Right ventricle myocardium inferior (tissue), 1 donor: ENCODE results near the gene CALCOCO2. TPM values are rescaled to one million over a fixed set of nuclear protein-coding genes. Genes with fewer than 3 reads are reported as not detected.
"Not testable (repeated sequence)": the region's sequence is repeated elsewhere in the genome, so short reads cannot be mapped to it uniquely, and the experiment has no call there.

Experiments used
- ATAC-seq: fragments of 200-7000 bp; cut with Tn5 transposase; one replicate; pipeline ENCODE4 v1.9.1; 2020; ENCODE audit warnings: mild to moderate bottlenecking, moderate library complexity
- DNase-seq: peaks from one replicate; pipeline ENCODE4 v3.0.0; 2021; ENCODE audit errors: missing footprints
- intact Hi-C: fragments of 100-400 bp; cut with DNase I; formaldehyde crosslinking; loops from one replicate; pipeline ENCODE4 v1.11.0; 2022
- total RNA-seq: library from RNA; stranded (reverse); fragmentation: NEBNext Ultra II Directional; extraction: Animal tissue kit (Norgen Biotek cat#: 25700); gene quantifications from one replicate; pipeline ENCODE4 v1.2.1, GENCODE V29; 2021
- donor health status: DM: no; HTN: yes; CAD: no; lungs with severe emphysema.

The CALCOCO2 gene
- total RNA-seq, 1 donor from 2014 or later: 321 TPM

- DNase-seq (no peak), ATAC-seq (no peak)
- intact Hi-C loops: no loop called here
Observed at GRCh38 chr17:48860456-48860855, 29.6 kb downstream of the CALCOCO2 start.

GRCh38 chr17:48868916-48869500 lies 38.2 kb downstream of the CALCOCO2 start:
- intact Hi-C loops: no loop called here
- no peak for ATAC-seq
- no peak for DNase-seq

GRCh38 chr17:48869821-48870318 lies 39.0 kb downstream of the CALCOCO2 start:
- peak; percentile 34 for ATAC-seq
- intact Hi-C loops: no loop called here
- no peak for DNase-seq

GRCh38 chr17:48871035-48871550 lies 40.3 kb downstream of the CALCOCO2 start:
- no peak for DNase-seq
- ATAC-seq: no peak
- intact Hi-C loops: no loop called here

- DNase-seq: no peak
- intact Hi-C loops: loop anchor here (1.0 to 2.0 kb wide), 2 partner anchors 19 to 31 kb away; no protein-coding TSS in a partner anchor
Observed at GRCh38 chr17:48871551-48872351, 40.9 kb downstream of the CALCOCO2 start.

GRCh38 chr17:48872409-48872808 lies 41.6 kb downstream of the CALCOCO2 start:
- ATAC-seq, DNase-seq: not testable (repeated sequence)
- intact Hi-C loops: loop anchor here (1.0 to 2.0 kb wide), 2 partner anchors 18 to 32 kb away; no protein-coding TSS in a partner anchor

More at GRCh38 chr17:48871551-48872351, 40.9 kb downstream of the CALCOCO2 start:
- peak; percentile 53 for ATAC-seq

GRCh38 chr17:48873209-48873608 lies 42.4 kb downstream of the CALCOCO2 start:
- intact Hi-C loops: loop anchor here (2.0 kb wide), 1 partner anchor 32 kb away; no protein-coding TSS in a partner anchor
- peak; percentile 48 for ATAC-seq
- DNase-seq: no peak

- no peak for DNase-seq
- no peak for ATAC-seq
- intact Hi-C loops: loop anchor here (2.0 kb wide), 1 partner anchor 33 kb away; no protein-coding TSS in a partner anchor
Observed at GRCh38 chr17:48873696-48874443, 43.0 kb downstream of the CALCOCO2 start.

- no peak for DNase-seq
- intact Hi-C loops: loop anchor here (1.0 to 5.0 kb wide), 4 partner anchors 64 to 202 kb away; partner anchors contain the start of gene HOXB13
- ATAC-seq: peak; percentile 77
Observed at GRCh38 chr17:48878920-48879898, 48.4 kb downstream of the CALCOCO2 start.

- ATAC-seq (no peak), DNase-seq (no peak)
- intact Hi-C loops: no loop called here
Observed at GRCh38 chr17:48882272-48882671, 51.4 kb downstream of the CALCOCO2 start.

GRCh38 chr17:48883171-48883570 lies 52.3 kb downstream of the CALCOCO2 start:
- intact Hi-C loops: no loop called here
- no peak for DNase-seq
- ATAC-seq: no peak

- ATAC-seq (no peak), DNase-seq (no peak)
- intact Hi-C loops: loop anchor here (1.0 kb wide), 1 partner anchor 18 kb away; no protein-coding TSS in a partner anchor
Observed at GRCh38 chr17:48890086-48890485, 59.3 kb downstream of the CALCOCO2 start.

- intact Hi-C loops: loop anchor here (1.0 kb wide), 2 partner anchors 15 to 51 kb away; partner anchors contain the start of genes SNF8 and UBE2Z
- ATAC-seq (no peak), DNase-seq (no peak)
Observed at GRCh38 chr17:48892940-48893645, 62.3 kb downstream of the CALCOCO2 start.

- DNase-seq (no peak), ATAC-seq (no peak)
- intact Hi-C loops: no loop called here
Observed at GRCh38 chr17:48893646-48894508, 63.0 kb downstream of the CALCOCO2 start.

- no peak for DNase-seq
- ATAC-seq: no peak
- intact Hi-C loops: no loop called here
Observed at GRCh38 chr17:48894886-48895285, 64.1 kb downstream of the CALCOCO2 start.

GRCh38 chr17:48901241-48901640 lies 70.4 kb downstream of the CALCOCO2 start:
- ATAC-seq: no peak
- no peak for DNase-seq
- intact Hi-C loops: no loop called here
